Upper lobe of right lung (tissue), 1 donor: ENCODE results near the gene GSTM1. TPM values are rescaled to one million over a fixed set of nuclear protein-coding genes. Genes with fewer than 3 reads are reported as not detected.

Experiments
- ATAC-seq: fragments of 200-7000 bp; cut with Tn5 transposase; one replicate; pipeline ENCODE4 v1.9.1; 2020; ENCODE audit warnings: mild to moderate bottlenecking, moderate library complexity
- DNase-seq: peaks from one replicate; pipeline ENCODE4 v3.0.0-alpha.2; 2020
- H3K27ac ChIP-seq: fragments of 200-600 bp; one replicate; pipeline ENCODE4 v1.8.0; 2022
- H3K27me3 ChIP-seq: fragments of 200-600 bp; one replicate; pipeline ENCODE4 v1.8.0; 2022; ENCODE audit warnings: mild to moderate bottlenecking
- H3K36me3 ChIP-seq: fragments of 200-600 bp; one replicate; pipeline ENCODE4 v1.8.0; 2022
- H3K4me1 ChIP-seq: fragments of 200-600 bp; one replicate; pipeline ENCODE4 v1.8.0; 2022
- H3K4me3 ChIP-seq: fragments of 200-600 bp; one replicate; pipeline ENCODE4 v1.8.0; 2022; ENCODE audit warnings: mild to moderate bottlenecking
- H3K9me3 ChIP-seq: fragments of 200-600 bp; one replicate; pipeline ENCODE4 v1.8.0; 2022
- intact Hi-C: fragments of 100-400 bp; cut with DNase I; formaldehyde crosslinking; loops from one replicate; pipeline ENCODE4 v1.11.0; 2022
- total RNA-seq: library from RNA; stranded (reverse); fragmentation: NEBNext Ultra II Directional; extraction: Animal tissue kit (Norgen Biotek cat#: 25700); gene quantifications from one replicate; pipeline ENCODE4 v1.2.1, GENCODE V29; 2021
- TF ChIP-seq, protein P1 (sequence below): fragments of 200-600 bp; IDR thresholded peaks from one replicate; pipeline ENCODE4 v1.8.0; 2022; ENCODE audit warnings: antibody characterized with exemption
- donor health status: DM: no; HTN: yes; CAD: no; lungs with severe emphysema.

The GSTM1 gene
- total RNA-seq, 1 donor from 2014 or later = not detected

GRCh38 chr1:109739738-109740614 lies 52.4 kb downstream of the GSTM1 start:
- intact Hi-C loops = no loop called here
- ATAC-seq (peak; percentile 98), DNase-seq (peak; percentile 88)
- Histone ChIP-seq H3K4me3 (peak overlapping the region; percentile 77), H3K36me3 (no peaks in the 10 kb centered on the region), H3K9me3 (no peaks in the 10 kb centered on the region), H3K27ac (peak overlapping the region; percentile 67), H3K4me1 (peaks cover 8% of the 10 kb centered on the region), H3K27me3 (no peaks in the 10 kb centered on the region)
- TF ChIP-seq, protein P1, sequence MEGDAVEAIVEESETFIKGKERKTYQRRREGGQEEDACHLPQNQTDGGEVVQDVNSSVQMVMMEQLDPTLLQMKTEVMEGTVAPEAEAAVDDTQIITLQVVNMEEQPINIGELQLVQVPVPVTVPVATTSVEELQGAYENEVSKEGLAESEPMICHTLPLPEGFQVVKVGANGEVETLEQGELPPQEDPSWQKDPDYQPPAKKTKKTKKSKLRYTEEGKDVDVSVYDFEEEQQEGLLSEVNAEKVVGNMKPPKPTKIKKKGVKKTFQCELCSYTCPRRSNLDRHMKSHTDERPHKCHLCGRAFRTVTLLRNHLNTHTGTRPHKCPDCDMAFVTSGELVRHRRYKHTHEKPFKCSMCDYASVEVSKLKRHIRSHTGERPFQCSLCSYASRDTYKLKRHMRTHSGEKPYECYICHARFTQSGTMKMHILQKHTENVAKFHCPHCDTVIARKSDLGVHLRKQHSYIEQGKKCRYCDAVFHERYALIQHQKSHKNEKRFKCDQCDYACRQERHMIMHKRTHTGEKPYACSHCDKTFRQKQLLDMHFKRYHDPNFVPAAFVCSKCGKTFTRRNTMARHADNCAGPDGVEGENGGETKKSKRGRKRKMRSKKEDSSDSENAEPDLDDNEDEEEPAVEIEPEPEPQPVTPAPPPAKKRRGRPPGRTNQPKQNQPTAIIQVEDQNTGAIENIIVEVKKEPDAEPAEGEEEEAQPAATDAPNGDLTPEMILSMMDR = no peak

DNA sequence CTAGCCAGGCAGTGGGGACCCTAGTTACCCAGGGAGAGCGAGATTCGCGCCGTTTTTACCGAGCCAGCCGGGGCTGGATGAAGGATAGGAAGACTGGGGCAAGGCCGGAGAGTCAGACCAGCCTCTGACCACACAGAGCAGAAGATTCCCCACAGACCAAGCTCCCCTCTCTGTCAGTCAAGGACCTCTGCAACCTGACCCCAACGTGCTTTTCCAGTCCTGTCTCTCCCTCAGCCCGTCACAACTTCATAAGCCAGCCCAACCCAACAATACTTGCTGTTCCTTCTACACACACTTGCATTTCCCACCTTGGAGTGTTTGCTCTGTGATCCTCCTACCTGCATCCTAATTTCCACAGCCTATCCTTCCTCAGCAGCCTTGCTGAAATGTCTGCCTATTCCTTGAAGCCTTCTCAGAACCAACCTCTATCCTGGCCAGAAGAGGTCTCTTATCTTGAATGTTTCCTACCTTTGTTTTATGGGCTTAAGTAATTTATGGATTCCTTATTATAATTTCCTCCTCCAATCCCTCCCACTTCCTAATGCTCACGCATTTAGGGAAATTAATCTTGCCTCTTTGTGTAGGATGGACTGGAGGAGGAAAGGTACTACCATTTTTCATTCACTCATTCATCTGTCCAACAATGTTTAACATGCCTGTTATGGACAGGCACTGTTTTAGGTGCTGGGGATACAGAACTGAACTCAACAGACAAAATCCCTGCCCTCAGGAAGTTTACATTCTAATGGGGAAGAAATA lies 53.2 kb downstream of the GSTM1 start, which contains the start of gene GSTM3:
Gene GSTM3, minus strand, starts transcription at position 424 of the 759 bp plus-strand sequence. CDS start 751 bp downstream, outside the sequence.
- TF ChIP-seq, protein P1 = no peak
- no peaks in the 10 kb centered on the region for H3K9me3 ChIP-seq
- no peak for DNase-seq
- peak within 1 kb of the TSS; percentile 77 for H3K4me3 ChIP-seq
- no peaks in the 10 kb centered on the region for H3K27me3 ChIP-seq
- no peak for ATAC-seq
- H3K27ac ChIP-seq = peak within 1 kb of the TSS; percentile 67
- intact Hi-C loops = no loop called here
- no peaks in the 10 kb centered on the region for H3K36me3 ChIP-seq
- H3K4me1 ChIP-seq = peaks cover 8% of the 10 kb centered on the region

Other genes starting within 250 kb of the GSTM1 start
- gene SYPL2, start 221.3 kb upstream of the GSTM1 start, total RNA-seq = 3.1 TPM
- 4.6 TPM for gene ATXN7L2, start 203.9 kb upstream of the GSTM1 start, total RNA-seq
- gene CYB561D1, start 193.7 kb upstream of the GSTM1 start, total RNA-seq = 13.1 TPM
- 13.3 TPM for gene AMIGO1, start 178.1 kb upstream of the GSTM1 start, total RNA-seq
- gene GPR61, start 147.9 kb upstream of the GSTM1 start, total RNA-seq = not detected
- 6.9 TPM for gene GNAI3, start 139.2 kb upstream of the GSTM1 start, total RNA-seq
- not detected for gene GNAT2, start 68.2 kb upstream of the GSTM1 start, total RNA-seq
- 56.9 TPM for gene AMPD2, start 68.0 kb upstream of the GSTM1 start, total RNA-seq
- 17.2 TPM for gene GSTM4, start 31.7 kb upstream of the GSTM1 start, total RNA-seq
- gene GSTM2, start 19.8 kb upstream of the GSTM1 start, total RNA-seq = 37.3 TPM
- gene GSTM5, start 24.4 kb downstream of the GSTM1 start, total RNA-seq = 18.1 TPM
- 29.7 TPM for gene GSTM3, start 53.2 kb downstream of the GSTM1 start, total RNA-seq
- not detected for gene EPS8L3, start 76.1 kb downstream of the GSTM1 start, total RNA-seq
- 79.8 TPM for gene CSF1, start 223.0 kb downstream of the GSTM1 start, total RNA-seq